AG04449 (cell line): ENCODE data around the gene RPL32.

ENCODE experiments used
- CTCF ChIA-PET: fragments of 350-600 bp; formaldehyde crosslinking; extraction: SDS; loops from one replicate; lab custom pipeline; 2021; ENCODE audit warnings: antibody characterized with exemption; lab: Yijun Ruan, JAX
- POLR2A ChIA-PET: fragments of 400-600, 350-600 bp; formaldehyde crosslinking; extraction: SDS; loops from one replicate; lab custom pipeline; 2020; ENCODE audit warnings: antibody characterized with exemption, inconsistent platforms; lab: Yijun Ruan, JAX
- DNase-seq: peaks from one replicate; pipeline ENCODE4 v3.0.0-alpha.2; 2010; ENCODE audit warnings: low read depth, low spot score
- H3K4me3 ChIP-seq: 2 replicates; pipeline ENCODE4 v1.5.1; 2011; ENCODE audit warnings: low read depth, mild to moderate bottlenecking, control low read depth, low read length
- TF ChIP-seq, protein P1 (sequence below): IDR thresholded peaks from one replicate; pipeline ENCODE4 v1.5.1; 2011; ENCODE audit warnings: mild to moderate bottlenecking, moderate library complexity, low read length, control low read depth, inconsistent platforms; ENCODE audit not compliant: insufficient read depth; ENCODE audit errors: missing control alignments

Gene RPL32

DNA sequence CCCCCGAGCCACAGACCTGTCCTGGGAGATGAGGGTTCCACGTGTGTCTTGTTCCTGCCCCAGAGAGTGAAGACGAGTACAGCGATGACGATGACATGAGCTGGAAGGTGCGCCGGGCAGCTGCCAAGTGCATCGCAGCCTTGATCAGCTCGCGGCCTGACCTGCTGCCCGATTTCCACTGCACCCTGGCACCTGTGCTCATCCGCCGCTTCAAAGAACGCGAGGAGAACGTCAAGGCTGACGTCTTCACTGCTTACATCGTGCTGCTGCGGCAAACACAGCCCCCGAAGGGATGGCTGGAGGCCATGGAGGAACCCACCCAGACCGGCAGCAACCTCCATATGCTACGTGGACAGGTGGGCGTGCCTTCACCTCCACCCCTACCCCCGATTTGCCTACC is 26.3 kb downstream of the RPL32 start:
- H3K4me3 ChIP-seq = no peak overlapping the region
- DNase-seq = no peak
- TF ChIP-seq, protein P1, sequence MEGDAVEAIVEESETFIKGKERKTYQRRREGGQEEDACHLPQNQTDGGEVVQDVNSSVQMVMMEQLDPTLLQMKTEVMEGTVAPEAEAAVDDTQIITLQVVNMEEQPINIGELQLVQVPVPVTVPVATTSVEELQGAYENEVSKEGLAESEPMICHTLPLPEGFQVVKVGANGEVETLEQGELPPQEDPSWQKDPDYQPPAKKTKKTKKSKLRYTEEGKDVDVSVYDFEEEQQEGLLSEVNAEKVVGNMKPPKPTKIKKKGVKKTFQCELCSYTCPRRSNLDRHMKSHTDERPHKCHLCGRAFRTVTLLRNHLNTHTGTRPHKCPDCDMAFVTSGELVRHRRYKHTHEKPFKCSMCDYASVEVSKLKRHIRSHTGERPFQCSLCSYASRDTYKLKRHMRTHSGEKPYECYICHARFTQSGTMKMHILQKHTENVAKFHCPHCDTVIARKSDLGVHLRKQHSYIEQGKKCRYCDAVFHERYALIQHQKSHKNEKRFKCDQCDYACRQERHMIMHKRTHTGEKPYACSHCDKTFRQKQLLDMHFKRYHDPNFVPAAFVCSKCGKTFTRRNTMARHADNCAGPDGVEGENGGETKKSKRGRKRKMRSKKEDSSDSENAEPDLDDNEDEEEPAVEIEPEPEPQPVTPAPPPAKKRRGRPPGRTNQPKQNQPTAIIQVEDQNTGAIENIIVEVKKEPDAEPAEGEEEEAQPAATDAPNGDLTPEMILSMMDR = no peak
- ChIA-PET CTCF (interaction anchor here (1.0 to 3.0 kb wide), 3 partner anchors 8 to 27 kb away, joined by 3 to 8 read pairs (median 6); partner anchors contain the start of gene RPL32), POLR2A (no interaction called here)

DNA sequence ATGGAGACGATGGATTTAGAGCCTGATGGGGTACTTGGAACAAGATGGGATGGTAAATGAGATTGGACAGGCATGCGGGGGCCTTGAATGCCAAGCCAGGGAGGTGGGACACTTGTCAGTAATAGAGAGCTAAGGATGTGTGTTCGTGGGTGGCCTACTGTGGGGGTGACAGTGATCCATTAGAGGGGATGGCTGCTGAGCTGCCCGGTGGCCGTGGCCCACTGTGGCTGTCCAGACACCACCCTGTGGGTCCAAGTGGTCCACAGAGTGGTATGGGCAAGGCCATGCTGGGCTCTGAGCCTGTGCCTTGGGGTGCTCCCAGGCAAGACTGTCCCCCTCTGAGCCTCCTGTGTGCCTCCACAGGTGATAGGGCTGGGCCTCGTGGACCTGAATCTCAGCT is 27.4 kb downstream of the RPL32 start:
- ChIA-PET POLR2A (no interaction called here), CTCF (interaction anchor here (1.1 to 3.0 kb wide), 2 partner anchors 12 to 107 kb away, joined by 3 to 8 read pairs; no protein-coding TSS in a partner anchor)
- TF ChIP-seq, protein P1 = no peak
- H3K4me3 ChIP-seq = no peak overlapping the region
- DNase-seq = no peak

DNA sequence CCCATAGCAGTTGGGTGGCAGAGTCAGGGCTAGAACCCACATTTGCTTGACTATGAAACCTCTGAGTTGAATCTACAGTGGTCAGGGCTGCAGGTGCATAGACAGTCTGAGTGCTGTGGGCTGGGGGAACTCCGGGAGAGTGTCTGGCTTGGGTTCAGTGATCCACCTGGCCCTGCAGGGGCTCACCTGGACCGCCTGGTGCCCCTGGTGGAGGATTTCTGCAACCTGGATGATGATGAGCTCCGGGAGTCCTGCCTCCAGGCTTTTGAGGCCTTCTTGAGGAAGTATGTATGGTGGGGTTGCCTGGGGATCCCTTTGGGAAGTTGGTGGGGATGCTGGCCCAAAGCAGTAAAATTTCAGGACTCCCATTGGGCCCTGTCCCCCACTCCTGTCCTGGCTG is 28.6 kb downstream of the RPL32 start:
- POLR2A ChIA-PET = no interaction called here
- DNase-seq = no peak
- H3K4me3 ChIP-seq = no peak overlapping the region
- CTCF ChIA-PET = interaction anchor here (0.6 to 2.9 kb wide), 4 partner anchors 8 to 29 kb away, joined by 4 to 14 read pairs (median 4); no protein-coding TSS in a partner anchor
- TF ChIP-seq, protein P1 = no peak

DNA sequence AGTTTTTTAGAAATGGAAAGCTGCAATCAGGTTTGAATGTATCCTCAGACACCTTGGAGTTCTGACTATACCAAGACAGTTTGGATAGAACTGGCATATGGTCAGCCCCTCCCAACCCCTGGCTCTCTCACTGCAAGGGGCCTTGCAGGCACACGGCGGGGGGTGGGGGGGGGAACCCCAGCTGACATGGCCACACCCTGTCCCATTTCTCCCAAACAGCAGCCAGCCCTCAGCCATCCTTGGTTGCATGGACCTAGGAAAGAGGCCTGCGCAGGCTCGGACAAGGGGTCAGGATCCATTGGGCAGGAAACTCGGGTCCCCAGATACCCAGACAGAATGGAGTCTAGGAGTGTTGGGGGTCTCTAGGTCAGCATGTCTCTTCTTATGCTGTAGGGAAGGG is 30.4 kb downstream of the RPL32 start:
- CTCF ChIA-PET = interaction anchor here (0.7 to 4.4 kb wide), 16 partner anchors 10 to 274 kb away, joined by 3 to 49 read pairs (median 7); partner anchors contain the start of genes CAND2 and RPL32
- no peak overlapping the region for H3K4me3 ChIP-seq
- TF ChIP-seq, protein P1 = no peak
- no peak for DNase-seq
- POLR2A ChIA-PET = interaction anchor here (0.9 kb wide), 1 partner anchor 48 kb away, joined by 3 read pairs; no protein-coding TSS in a partner anchor

- DNase-seq = peak; percentile 12
- CTCF ChIA-PET = interaction anchor here (0.6 to 4.4 kb wide), 29 partner anchors 9 to 273 kb away, joined by 3 to 49 read pairs (median 7); partner anchors contain the start of genes CAND2, MKRN2OS and RPL32
Observed at GRCh38 chr3:12810013-12810780, 31.2 kb downstream of the RPL32 start.

More at GRCh38 chr3:12810013-12810780, 31.2 kb downstream of the RPL32 start:
- TF ChIP-seq, protein P1 = peak; percentile 86
- peak overlapping the region; percentile 62 for H3K4me3 ChIP-seq
- POLR2A ChIA-PET = interaction anchor here (0.6 to 1.3 kb wide), 4 partner anchors 14 to 1089 kb away, joined by 3 read pairs; partner anchors contain the start of gene CAND2
